GM12878 (cell line): ENCODE data around the gene DNMT3A. TPM values are rescaled to one million over a fixed set of nuclear protein-coding genes. Genes with fewer than 3 reads are reported as not detected.

Experiments
- ATAC-seq: fragments of 200-7000 bp; cut with Tn5 transposase; 3 replicates; pipeline ENCODE4 v1.9.1; 2020; ENCODE audit warnings: mild to moderate bottlenecking, moderate library complexity
- BruUV-seq: library from RNA; stranded (reverse); fragments of 400-500 nt; replicated peaks from 2 replicates; lab custom pipeline; 2021; lab: Mats Ljungman, UMichigan
- CTCF ChIA-PET: fragments of 300-600 bp; sonication (Branson Sonifier 250); formaldehyde crosslinking; extraction: SDS; loops from one replicate; lab custom pipeline; 2021; ENCODE audit warnings: inconsistent platforms; lab: Yijun Ruan, JAX
- POLR2A ChIA-PET: fragments of 350-600 bp; formaldehyde crosslinking; extraction: SDS; loops from one replicate; lab custom pipeline; 2021; ENCODE audit warnings: inconsistent platforms; lab: Charles Lee
- RAD21 ChIA-PET: fragments of 300-600 bp; sonication (Branson Sonifier 250); formaldehyde crosslinking; loops from one replicate; lab custom pipeline; 2023; ENCODE audit warnings: antibody characterized with exemption; ENCODE audit not compliant: unreplicated experiment; lab: Charles Lee
- SMC1A ChIA-PET: fragments of 300-600 bp; sonication (Branson Sonifier 250); formaldehyde crosslinking; loops from one replicate; lab custom pipeline; 2023; ENCODE audit not compliant: unreplicated experiment, uncharacterized antibody; lab: Charles Lee
- DNase-seq: peaks from one replicate; pipeline ENCODE4 v3.0.0-alpha.2; 2011; ENCODE audit warnings: low read depth, low spot score
- FAIRE-seq: peaks from 3 replicates; lab custom pipeline; 2011; peaks lifted over from hg19 to GRCh38; lab: Jason Lieb, UNC
- H2AFZ ChIP-seq: 2 replicates; pipeline ENCODE4 v1.6.0; 2011; ENCODE audit warnings: low read depth, low read length, control low read depth; ENCODE audit not compliant: control insufficient read depth
- H3K27ac ChIP-seq: 2 replicates; pipeline ENCODE4 v1.5.1; 2011; ENCODE audit warnings: control low read depth; ENCODE audit not compliant: control insufficient read depth, insufficient read depth
- H3K27me3 ChIP-seq, 2 experiments: replicated peaks in 1 of 2; 2 replicates each; pipeline versions ENCODE4 v1.6.0 to v1.6.1; 2011; ENCODE audit warnings: low read length in 1 of 2; ENCODE audit not compliant: control insufficient read depth in 2 of 2, insufficient read depth in 2 of 2
- H3K36me3 ChIP-seq, 2 experiments: 2 replicates each; pipeline ENCODE4 v1.5.1; 2011; ENCODE audit warnings: low read length in 1 of 2; ENCODE audit not compliant: control insufficient read depth in 2 of 2, insufficient read depth in 2 of 2
- H3K4me1 ChIP-seq: 2 replicates; pipeline ENCODE4 v1.6.1; 2011; ENCODE audit warnings: mild to moderate bottlenecking, low read length, moderate library complexity, mixed read lengths; ENCODE audit not compliant: control insufficient read depth, insufficient read depth
- H3K4me2 ChIP-seq: 2 replicates; pipeline ENCODE4 v1.6.0; 2011; ENCODE audit warnings: control low read depth; ENCODE audit not compliant: control insufficient read depth, insufficient read depth
- H3K4me3 ChIP-seq: fragments of 200-600 bp; sonication (generic); 2 replicates; pipeline ENCODE4 v1.5.1; 2016
- H3K79me2 ChIP-seq: 2 replicates; pipeline ENCODE4 v1.6.0; 2011; ENCODE audit warnings: low read length; ENCODE audit not compliant: control insufficient read depth, insufficient read depth
- H3K9ac ChIP-seq: 2 replicates; pipeline ENCODE4 v1.8.0; 2011; ENCODE audit warnings: low read length, control low read depth, mixed read lengths; ENCODE audit not compliant: control insufficient read depth, insufficient read depth
- H3K9me3 ChIP-seq: replicated peaks from 3 replicates; pipeline ENCODE4 v1.5.1; 2011; ENCODE audit warnings: mild to moderate bottlenecking, low read length; ENCODE audit not compliant: control insufficient read depth, insufficient read depth
- H4K20me1 ChIP-seq: 2 replicates; pipeline ENCODE4 v1.6.0; 2011; ENCODE audit not compliant: control insufficient read depth, insufficient read depth
- ASH2L ChIP-seq: fragments of 300-600, 200-600 bp; sonication (generic); IDR thresholded peaks from 2 replicates; pipeline ENCODE4 v1.6.1; 2017; ENCODE audit warnings: low read depth, mild to moderate bottlenecking, borderline replicate concordance
- CBX3 ChIP-seq: fragments of 200-600 bp; sonication (generic); IDR thresholded peaks from 2 replicates; pipeline ENCODE4 v1.6.1; 2016; ENCODE audit warnings: low read depth, borderline replicate concordance
- CEBPB ChIP-seq, 2 experiments: fragments of 150-350 bp in 1 of 2; IDR thresholded peaks; 2 replicates each; pipeline ENCODE4 v1.6.1; 2012 to 2014; ENCODE audit warnings: low read depth in 2 of 2, low read length in 2 of 2, borderline replicate concordance in 1 of 2, inconsistent platforms in 1 of 2
- CREM ChIP-seq: IDR thresholded peaks from 2 replicates; pipeline ENCODE4 v1.6.1; 2014; ENCODE audit warnings: antibody characterized with exemption, low read depth
- HDAC2 ChIP-seq: fragments of 200-600 bp; sonication (generic); IDR thresholded peaks from 2 replicates; pipeline ENCODE4 v1.6.1; 2017
- KAT2A ChIP-seq: conservative IDR thresholded peaks from 2 replicates; pipeline ENCODE4 v1.6.1; 2011; ENCODE audit warnings: low read depth, low read length; ENCODE audit not compliant: control insufficient read depth
- MYC ChIP-seq: IDR thresholded peaks from 2 replicates; pipeline ENCODE4 v1.6.1; 2011; ENCODE audit warnings: mild to moderate bottlenecking, low read length, moderate library complexity, inconsistent platforms; ENCODE audit not compliant: insufficient read depth, insufficient replicate concordance, insufficient read length, severe bottlenecking
- RCOR1 ChIP-seq: conservative IDR thresholded peaks from 2 replicates; pipeline ENCODE4 v1.6.1; 2012; ENCODE audit warnings: low read depth, low read length, improper control_type of control experiment
- RFX5 ChIP-seq: IDR thresholded peaks from 2 replicates; pipeline ENCODE4 v1.6.1; 2011; ENCODE audit warnings: low read depth, low read length, improper control_type of control experiment
- STAT1 ChIP-seq: fragments of 450-650 bp; conservative IDR thresholded peaks from 2 replicates; pipeline ENCODE4 v1.6.1; 2014; ENCODE audit warnings: antibody characterized with exemption, mild to moderate bottlenecking
- ZBED1 ChIP-seq: IDR thresholded peaks from 2 replicates; pipeline ENCODE4 v1.6.1; 2016; ENCODE audit warnings: borderline replicate concordance
- WGBS: methylation state at CpG from one replicate; pipeline ENCODE4 v1.1.6; 2016; ENCODE audit warnings: low lambda C conversion rate; ENCODE audit not compliant: insufficient replicate concordance, insufficient coverage; ENCODE audit errors: missing lambda C conversion rate; 5-methylcytosine and 5-hydroxymethylcytosine counted together
- in situ Hi-C: fragments of 300-500 bp; cut with MboI; formaldehyde crosslinking; loops from 9 replicates; pipeline ENCODE4 v1.14.3; 2018; ENCODE audit warnings: mixed read lengths
- intact Hi-C: fragments of 100-400 bp; cut with micrococcal nuclease; formaldehyde crosslinking; loops from one replicate; pipeline ENCODE4 v1.14.2; 2022; ENCODE audit not compliant: unreplicated experiment
- polyA plus RNA-seq, 11 experiments: library from polyadenylated mRNA; depleted of rRNA in 4 of 11; unstranded in 6 of 11; stranded (reverse) in 5 of 11; fragments of >200 nt; fragmentation: Nextera tagmentation in 4 of 11; fragmentation: Illumina TruSeq in 1 of 11; extraction: Ambion mirVana in 4 of 11; extraction: Trizol in 1 of 11; gene quantifications; 1 replicate in 1 of 11; 2 replicates in 10 of 11; pipeline versions ENCODE4 v1.2.1 to v1.2.3, GENCODE V29; 2011 to 2016; ENCODE audit warnings: inconsistent platforms in 2 of 11, missing spikeins in 2 of 11, low read depth in 1 of 11
- total RNA-seq, 4 experiments: library from RNA; depleted of rRNA in 3 of 4; stranded (reverse); fragments of >200 nt in 3 of 4; fragmentation: Illumina TruSeq in 1 of 4; extraction: Trizol in 1 of 4; gene quantifications; 2 replicates each; pipeline versions ENCODE4 v1.2.1 to v1.2.3, GENCODE V29; 2013 to 2021
- TF ChIP-seq, protein P1 (sequence below): IDR thresholded peaks from 2 replicates; pipeline ENCODE4 v1.6.1; 2011; ENCODE audit warnings: borderline replicate concordance, low read depth, mild to moderate bottlenecking, moderate library complexity, mixed read lengths, low read length; ENCODE audit not compliant: insufficient read depth; ENCODE audit errors: extremely low read length
- TF ChIP-seq, protein P2 (sequence below): fragments of 450-650 bp; IDR thresholded peaks from 2 replicates; pipeline ENCODE4 v1.6.1; 2016; ENCODE audit warnings: mild to moderate bottlenecking

Gene DNMT3A
- total and polyA plus RNA-seq, 10 of the 15 experiments (the other 5 are each of a cell fraction or from before 2014, with no cell fraction given): 7.4 to 51.6 (median 17.4) TPM

DNA sequence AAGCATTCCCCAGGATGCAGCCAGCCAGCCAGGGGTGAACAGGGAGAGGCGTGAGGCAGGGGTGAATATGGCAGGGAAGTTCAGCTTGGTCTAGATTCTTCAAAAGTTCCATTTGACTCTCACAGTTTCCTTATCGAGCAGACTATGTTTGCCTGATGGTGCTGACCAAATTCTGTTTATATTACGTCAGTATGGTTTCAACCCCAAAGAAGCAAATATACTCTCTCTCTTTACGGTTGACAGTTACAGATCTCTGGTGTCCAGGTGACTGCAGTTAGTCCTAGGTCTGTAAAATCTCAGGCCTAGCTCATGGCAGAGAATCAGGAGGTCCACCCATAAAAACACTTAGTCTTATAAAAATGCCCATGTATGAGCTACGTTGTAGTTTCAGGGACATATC lies 38.3 kb upstream of the DNMT3A start (continued):
- TF ChIP-seq, protein P1, sequence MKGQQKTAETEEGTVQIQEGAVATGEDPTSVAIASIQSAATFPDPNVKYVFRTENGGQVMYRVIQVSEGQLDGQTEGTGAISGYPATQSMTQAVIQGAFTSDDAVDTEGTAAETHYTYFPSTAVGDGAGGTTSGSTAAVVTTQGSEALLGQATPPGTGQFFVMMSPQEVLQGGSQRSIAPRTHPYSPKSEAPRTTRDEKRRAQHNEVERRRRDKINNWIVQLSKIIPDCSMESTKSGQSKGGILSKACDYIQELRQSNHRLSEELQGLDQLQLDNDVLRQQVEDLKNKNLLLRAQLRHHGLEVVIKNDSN: no peak
- TF ChIP-seq HDAC2: no peak
- TF ChIP-seq ZBED1: no peak; the same call in 1 of the 2 replicates
- TF ChIP-seq KAT2A: no peak
- TF ChIP-seq STAT1: no peak
- TF ChIP-seq CEBPB (IDR thresholded peaks at IDR 0.05; ENCODE audit: borderline replicate concordance in 1 of 2, low read depth in 2 of 2, low read length in 2 of 2): no peak
- peak; percentile 85; the same call in 1 of the 2 replicates for TF ChIP-seq CREM
- no peak for TF ChIP-seq CBX3
- TF ChIP-seq, protein P2, sequence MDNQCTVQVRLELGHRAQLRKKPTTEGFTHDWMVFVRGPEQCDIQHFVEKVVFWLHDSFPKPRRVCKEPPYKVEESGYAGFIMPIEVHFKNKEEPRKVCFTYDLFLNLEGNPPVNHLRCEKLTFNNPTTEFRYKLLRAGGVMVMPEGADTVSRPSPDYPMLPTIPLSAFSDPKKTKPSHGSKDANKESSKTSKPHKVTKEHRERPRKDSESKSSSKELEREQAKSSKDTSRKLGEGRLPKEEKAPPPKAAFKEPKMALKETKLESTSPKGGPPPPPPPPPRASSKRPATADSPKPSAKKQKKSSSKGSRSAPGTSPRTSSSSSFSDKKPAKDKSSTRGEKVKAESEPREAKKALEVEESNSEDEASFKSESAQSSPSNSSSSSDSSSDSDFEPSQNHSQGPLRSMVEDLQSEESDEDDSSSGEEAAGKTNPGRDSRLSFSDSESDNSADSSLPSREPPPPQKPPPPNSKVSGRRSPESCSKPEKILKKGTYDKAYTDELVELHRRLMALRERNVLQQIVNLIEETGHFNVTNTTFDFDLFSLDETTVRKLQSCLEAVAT: no peak

DNA sequence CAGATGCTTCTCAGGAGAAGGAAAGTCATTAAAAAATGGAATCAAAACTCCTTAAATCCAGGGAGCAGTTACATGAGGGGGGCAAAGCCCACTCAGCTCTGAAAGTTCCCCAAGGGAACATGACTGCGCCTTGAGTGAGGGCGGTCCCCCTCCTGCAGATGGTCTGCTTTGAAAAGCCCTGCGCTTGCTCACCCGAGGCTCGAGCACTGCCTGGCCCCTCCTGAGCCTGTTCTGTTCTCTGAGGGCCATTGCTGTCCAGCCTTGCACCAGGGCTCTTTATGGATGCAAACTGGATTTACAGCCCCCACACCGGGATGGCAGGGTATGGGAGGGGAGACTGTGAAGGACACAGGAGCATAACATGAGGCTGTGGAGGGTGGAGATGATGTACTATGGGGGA lies 37.8 kb upstream of the DNMT3A start:
- H3K4me3 ChIP-seq: no peak overlapping the region
- no TSS peak for BruUV-seq
- no peaks in the 10 kb centered on the region for H3K36me3 ChIP-seq
- no peaks in the 10 kb centered on the region; the same call in 2 of the 3 replicates for H3K9me3 ChIP-seq
- H3K79me2 ChIP-seq: no peaks in the 10 kb centered on the region
- no peaks in the 10 kb centered on the region for H4K20me1 ChIP-seq
- H3K27me3 ChIP-seq: no peaks in the 10 kb centered on the region
- in situ Hi-C loops: no loop called here
- H3K4me1 ChIP-seq: peaks cover 39% of the 10 kb centered on the region
- ChIA-PET CTCF (interaction anchor here (1.0 to 8.5 kb wide), 4 partner anchors 15 to 187 kb away, joined by 3 to 126 read pairs (median 4); no protein-coding TSS in a partner anchor), RAD21 (interaction anchor here (0.9 to 6.8 kb wide), 7 partner anchors 9 to 40 kb away, joined by 3 to 78 read pairs (median 5); no protein-coding TSS in a partner anchor), SMC1A (interaction anchor here (0.9 to 13.4 kb wide), 7 partner anchors 10 to 39 kb away, joined by 3 to 92 read pairs (median 5); no protein-coding TSS in a partner anchor), POLR2A (interaction anchor here (0.5 to 8.6 kb wide), 7 partner anchors 11 to 39 kb away, joined by 3 to 73 read pairs (median 4); no protein-coding TSS in a partner anchor)
- H3K9ac ChIP-seq: no peak overlapping the region
- ATAC-seq (peak; percentile 2; the same call in 2 of the 3 replicates), DNase-seq (no peak), FAIRE-seq (no peak)
- WGBS: 91% methylated on average over 6 of the region's 6 CpGs
- intact Hi-C loops: no loop called here
- H3K4me2 ChIP-seq: no peak overlapping the region
- no peak overlapping the region; the same call in 1 of the 2 replicates for H3K27ac ChIP-seq
- TF ChIP-seq, protein P1: no peak
- TF ChIP-seq MYC (no peak), RFX5 (no peak), RCOR1 (no peak), ASH2L (no peak)
- H2AFZ ChIP-seq: no peak overlapping the region
